ENCODE measurements around the gene NUBP1. TPM values are rescaled to one million over a fixed set of nuclear protein-coding genes. Genes with fewer than 3 reads are reported as not detected.
A peak's percentile ranks its signal among the peaks of the same experiment; 100 is the strongest.

NUBP1 gene
- total RNA-seq, 1 donor from 2014 or later = 13.3 TPM

GRCh38 chr16:10752843-10753523, 9.3 kb downstream of the NUBP1 start:
- H3K4me3 ChIP-seq = no peak overlapping the region
- DNase-seq (ENCODE audit: low spot score in 2 of 2) = peak; percentile 37 to 79
- intact Hi-C loops (cut with DNase I) = no loop called here
- H3K27ac ChIP-seq = peak overlapping the region in 1 of 2 donors; percentile 7
- H3K36me3 ChIP-seq = peaks cover 27 to 44% of the 10 kb centered on the region in 2 donors
- no peak for TF ChIP-seq CTCF (IDR thresholded peaks at IDR 0.05)
- H3K27me3 ChIP-seq = no peaks in the 10 kb centered on the region
- H3K9me3 ChIP-seq = no peaks in the 10 kb centered on the region
- H3K4me1 ChIP-seq = peaks cover 5 to 17% of the 10 kb centered on the region in 2 donors

- H3K4me1 ChIP-seq = peaks cover 5 to 17% of the 10 kb centered on the region in 2 donors
- no peaks in the 10 kb centered on the region for H3K27me3 ChIP-seq
- DNase-seq (ENCODE audit: low spot score in 2 of 2) = no peak
- TF ChIP-seq CTCF (IDR thresholded peaks at IDR 0.05) = no peak
- H3K27ac ChIP-seq = peak overlapping the region in 1 of 2 donors; percentile 7
- intact Hi-C loops (cut with DNase I) = no loop called here
- H3K9me3 ChIP-seq = no peaks in the 10 kb centered on the region
- peaks cover 27 to 44% of the 10 kb centered on the region in 2 donors for H3K36me3 ChIP-seq
- H3K4me3 ChIP-seq = no peak overlapping the region
These were observed 10.0 kb downstream of the NUBP1 start for GRCh38 chr16:10753670-10754069.

GRCh38 chr16:10754941-10755340, 11.3 kb downstream of the NUBP1 start:
- Histone ChIP-seq H3K27ac (peak overlapping the region; percentile 77 to 80), H3K4me1 (peaks cover 5 to 17% of the 10 kb centered on the region in 2 donors), H3K4me3 (no peak overlapping the region), H3K9me3 (no peaks in the 10 kb centered on the region), H3K27me3 (no peaks in the 10 kb centered on the region), H3K36me3 (peaks cover 28 to 46% of the 10 kb centered on the region in 2 donors)
- TF ChIP-seq CTCF (IDR thresholded peaks at IDR 0.05) = no peak
- intact Hi-C loops (cut with DNase I) = loop anchor here (5.0 kb wide), 1 partner anchor 162 kb away; no protein-coding TSS in a partner anchor
- no peak for DNase-seq (ENCODE audit: low spot score in 2 of 2)

GRCh38 chr16:10756574-10756973, 12.9 kb downstream of the NUBP1 start:
- H3K9me3 ChIP-seq = no peaks in the 10 kb centered on the region
- DNase-seq (ENCODE audit: low spot score in 2 of 2) = peak; percentile 31 to 91
- H3K4me3 ChIP-seq = no peak overlapping the region
- peaks cover 43 to 52% of the 10 kb centered on the region in 2 donors for H3K36me3 ChIP-seq
- peaks cover 5 to 17% of the 10 kb centered on the region in 2 donors for H3K4me1 ChIP-seq
- H3K27me3 ChIP-seq = no peaks in the 10 kb centered on the region
- intact Hi-C loops (cut with DNase I) = loop anchor here (1.0 to 5.0 kb wide), 4 partner anchors 12 to 161 kb away; no protein-coding TSS in a partner anchor
- H3K27ac ChIP-seq = peak overlapping the region; percentile 77 to 80
- TF ChIP-seq CTCF (IDR thresholded peaks at IDR 0.05) = no peak

GRCh38 chr16:10760858-10761257, 17.2 kb downstream of the NUBP1 start:
- H3K36me3 ChIP-seq = peaks cover 72 to 82% of the 10 kb centered on the region in 2 donors
- H3K27ac ChIP-seq = no peak overlapping the region
- H3K27me3 ChIP-seq = no peaks in the 10 kb centered on the region
- no peak overlapping the region for H3K4me3 ChIP-seq
- TF ChIP-seq CTCF (IDR thresholded peaks at IDR 0.05) = no peak
- no peak for DNase-seq (ENCODE audit: low spot score in 2 of 2)
- H3K4me1 ChIP-seq = peaks cover 4 to 9% of the 10 kb centered on the region in 2 donors
- no peaks in the 10 kb centered on the region for H3K9me3 ChIP-seq
- intact Hi-C loops (cut with DNase I) = no loop called here
